H1 (cell line): ENCODE data around the gene WDR4. TPM values are rescaled to one million over a fixed set of nuclear protein-coding genes. Genes with fewer than 3 reads are reported as not detected.
A peak's percentile ranks its signal among the peaks of the same experiment; 100 is the strongest.

Source experiments
- CTCF ChIA-PET: fragments of 300-600 bp; sonication (Branson Sonifier 250); formaldehyde crosslinking; loops from one replicate; lab custom pipeline; 2021; ENCODE audit not compliant: partially characterized antibody; lab: Charles Lee
- POLR2A ChIA-PET: fragments of 300-600 bp; sonication (Branson Sonifier 250); formaldehyde crosslinking; loops from one replicate; lab custom pipeline; 2021; ENCODE audit warnings: inconsistent platforms; ENCODE audit not compliant: partially characterized antibody; lab: Charles Lee
- DNase-seq, 2 experiments: peaks; one replicate each; pipeline versions ENCODE4 v3.0.0 to v3.0.0-alpha.2; 2010 to 2022; ENCODE audit warnings: low spot score in 2 of 2, low read depth in 1 of 2, mixed read lengths in 1 of 2
- FAIRE-seq: peaks from 2 replicates; lab custom pipeline; 2011; peaks lifted over from hg19 to GRCh38; lab: Jason Lieb, UNC
- H2AFZ ChIP-seq: 2 replicates; pipeline ENCODE4 v1.8.1; 2012; ENCODE audit warnings: low read length, inconsistent platforms
- H2AK5ac ChIP-seq: 2 replicates; pipeline ENCODE4 v1.6.1; 2013; ENCODE audit warnings: low read depth, low read length
- H2BK120ac ChIP-seq: replicated peaks from 2 replicates; pipeline ENCODE3; 2013; ENCODE audit warnings: low read depth, low read length, inconsistent platforms
- H2BK12ac ChIP-seq: 2 replicates; pipeline ENCODE4 v1.6.1; 2013; ENCODE audit warnings: low read depth, low read length
- H2BK15ac ChIP-seq: 2 replicates; pipeline ENCODE4 v1.6.1; 2013; ENCODE audit warnings: low read length
- H2BK20ac ChIP-seq: 2 replicates; pipeline ENCODE4 v1.6.1; 2013; ENCODE audit warnings: low read length
- H2BK5ac ChIP-seq: 2 replicates; pipeline ENCODE4 v1.6.1; 2013; ENCODE audit warnings: low read depth, low read length
- H3K14ac ChIP-seq: 2 replicates; pipeline ENCODE4 v1.6.1; 2013; ENCODE audit warnings: inconsistent platforms; ENCODE audit not compliant: insufficient read length
- H3K18ac ChIP-seq: 2 replicates; pipeline ENCODE4 v1.6.1; 2013; ENCODE audit warnings: low read length; ENCODE audit errors: extremely low read depth
- H3K23ac ChIP-seq: 2 replicates; pipeline ENCODE4 v1.6.1; 2013; ENCODE audit warnings: inconsistent platforms; ENCODE audit not compliant: insufficient read length
- H3K23me2 ChIP-seq: 2 replicates; pipeline ENCODE4 v1.6.1; 2013; ENCODE audit warnings: low read depth, low read length
- H3K27ac ChIP-seq: 2 replicates; pipeline ENCODE4 v1.6.1; 2011; ENCODE audit warnings: low read depth, low read length, inconsistent platforms
- H3K27me3 ChIP-seq, 4 experiments: replicated peaks in 1 of 4; 1 replicate in 1 of 4; 2 replicates in 3 of 4; pipeline versions ENCODE4 v1.6.1 to v1.8.1; 2011 to 2013; ENCODE audit warnings: low read length in 3 of 4, mild to moderate bottlenecking in 3 of 4, inconsistent platforms in 2 of 4, mixed read lengths in 2 of 4, moderate library complexity in 1 of 4; ENCODE audit not compliant: control insufficient read depth in 3 of 4, insufficient read depth in 3 of 4; ENCODE audit errors: extremely low read depth in 1 of 4
- H3K36me3 ChIP-seq, 4 experiments: 2 replicates each; pipeline versions ENCODE4 v1.6.1 to v1.8.1; 2011 to 2013; ENCODE audit warnings: mild to moderate bottlenecking in 4 of 4, low read length in 3 of 4, moderate library complexity in 2 of 4, control low read depth in 1 of 4, inconsistent platforms in 1 of 4; ENCODE audit not compliant: insufficient read depth in 4 of 4, control insufficient read depth in 2 of 4
- H3K4ac ChIP-seq: replicated peaks from 2 replicates; pipeline ENCODE3; 2013; ENCODE audit warnings: low read length, low read depth, mixed read lengths, inconsistent platforms; ENCODE audit not compliant: insufficient read length
- H3K4me1 ChIP-seq, 4 experiments: replicated peaks in 1 of 4; 1 replicate in 1 of 4; 2 replicates in 3 of 4; pipeline versions ENCODE4 v1.6.1 to v1.8.1; 2011 to 2013; ENCODE audit warnings: low read length in 3 of 4, inconsistent platforms in 2 of 4, mixed read lengths in 1 of 4; ENCODE audit not compliant: insufficient read depth in 4 of 4, control insufficient read depth in 3 of 4
- H3K4me2 ChIP-seq, 2 experiments: 2 replicates each; pipeline versions ENCODE4 v1.6.1 to v1.8.1; 2011 to 2013; ENCODE audit warnings: low read depth in 2 of 2, low read length in 2 of 2, control low read depth in 1 of 2, inconsistent platforms in 1 of 2, mild to moderate bottlenecking in 1 of 2; ENCODE audit not compliant: insufficient read depth in 1 of 2
- H3K4me3 ChIP-seq, 4 experiments: fragments of 200-600, 300-600 bp in 1 of 4; sonication (generic), shearing (Covaris generic), sonication (Bioruptor Twin) in 1 of 4; 2 replicates each; pipeline versions ENCODE4 v1.5.1 to v1.8.1; 2011 to 2016; ENCODE audit warnings: low read length in 4 of 4, low read depth in 3 of 4, control low read depth in 2 of 4, inconsistent platforms in 2 of 4, mild to moderate bottlenecking in 2 of 4, mixed read lengths in 1 of 4, moderate library complexity in 1 of 4; ENCODE audit not compliant: insufficient read depth in 2 of 4; ENCODE audit errors: extremely low read depth in 1 of 4
- H3K56ac ChIP-seq: replicated peaks from 2 replicates; pipeline ENCODE3; 2013; ENCODE audit warnings: low read depth, mild to moderate bottlenecking, mixed read lengths, low read length, inconsistent platforms; ENCODE audit not compliant: insufficient read length
- H3K79me1 ChIP-seq: 2 replicates; pipeline ENCODE4 v1.6.1; 2013; ENCODE audit warnings: low read depth, low read length, control low read depth
- H3K79me2 ChIP-seq, 2 experiments: 2 replicates each; pipeline versions ENCODE4 v1.6.1 to v1.8.1; 2012 to 2013; ENCODE audit warnings: low read length in 2 of 2, mild to moderate bottlenecking in 2 of 2, inconsistent platforms in 1 of 2; ENCODE audit not compliant: insufficient read depth in 2 of 2, control insufficient read depth in 1 of 2
- H3K9ac ChIP-seq, 4 experiments: replicated peaks in 1 of 4; 1 replicate in 1 of 4; 2 replicates in 3 of 4; pipeline versions ENCODE4 v1.6.1 to v1.8.1; 2011 to 2013; ENCODE audit warnings: low read depth in 3 of 4, low read length in 3 of 4, control low read depth in 2 of 4, mild to moderate bottlenecking in 2 of 4, moderate library complexity in 2 of 4, inconsistent platforms in 1 of 4; ENCODE audit errors: extremely low read depth in 1 of 4
- H3K9me3 ChIP-seq, 2 experiments: 2 replicates each; pipeline versions ENCODE4 v1.6.1 to v1.8.1; 2012 to 2013; ENCODE audit warnings: mild to moderate bottlenecking in 2 of 2, moderate library complexity in 2 of 2, control low read depth in 1 of 2, inconsistent platforms in 1 of 2, low read depth in 1 of 2, low read length in 1 of 2, mixed read lengths in 1 of 2; ENCODE audit not compliant: insufficient read depth in 2 of 2
- H4K20me1 ChIP-seq, 2 experiments: replicated peaks in 1 of 2; 2 replicates each; pipeline versions ENCODE3 to v1.8.1; 2011 to 2013; ENCODE audit warnings: inconsistent platforms in 2 of 2, low read length in 2 of 2, mild to moderate bottlenecking in 1 of 2; ENCODE audit not compliant: insufficient read depth in 2 of 2, control insufficient read depth in 1 of 2
- H4K5ac ChIP-seq: 2 replicates; pipeline ENCODE4 v1.6.1; 2013; ENCODE audit warnings: low read length, low read depth, mixed read lengths, inconsistent platforms; ENCODE audit not compliant: insufficient read length
- H4K8ac ChIP-seq: 2 replicates; pipeline ENCODE4 v1.8.0; 2013; ENCODE audit warnings: mild to moderate bottlenecking, moderate library complexity, low read length, inconsistent platforms; ENCODE audit not compliant: insufficient read depth; ENCODE audit errors: extremely low read depth
- H4K91ac ChIP-seq: replicated peaks from 2 replicates; pipeline ENCODE3; 2013; ENCODE audit warnings: low read length, mixed read lengths, inconsistent platforms; ENCODE audit not compliant: insufficient read length
- CBX5 ChIP-seq: fragments of 300-800, 300-1000 bp; sonication (generic); IDR thresholded peaks from 2 replicates; pipeline ENCODE4 v1.7.1; 2016; ENCODE audit warnings: antibody characterized with exemption, low read length, low read depth
- CTBP2 ChIP-seq: IDR thresholded peaks from 2 replicates; pipeline ENCODE4 v1.7.0; 2011; ENCODE audit warnings: borderline replicate concordance, mild to moderate bottlenecking, moderate library complexity, mixed read lengths, low read length; ENCODE audit not compliant: insufficient read depth, insufficient read length
- EP300 ChIP-seq, 2 experiments: IDR thresholded peaks; 1 replicate in 1 of 2; 2 replicates in 1 of 2; pipeline ENCODE4 v1.6.1; 2011 to 2012; ENCODE audit warnings: low read depth in 2 of 2, low read length in 2 of 2, mild to moderate bottlenecking in 2 of 2, borderline replicate concordance in 1 of 2, inconsistent platforms in 1 of 2, moderate library complexity in 1 of 2
- FOSL1 ChIP-seq: IDR thresholded peaks from 2 replicates; pipeline ENCODE4 v1.6.1; 2011; ENCODE audit warnings: mild to moderate bottlenecking, low read depth, low read length, moderate library complexity; ENCODE audit not compliant: insufficient read depth
- JUND ChIP-seq: IDR thresholded peaks from 2 replicates; pipeline ENCODE4 v1.6.1; 2011; ENCODE audit warnings: mild to moderate bottlenecking, improper control_type of control experiment, low read length
- NANOG ChIP-seq: IDR thresholded peaks from 2 replicates; pipeline ENCODE4 v1.6.1; 2011; ENCODE audit warnings: low read length, low read depth, mild to moderate bottlenecking, inconsistent platforms; ENCODE audit not compliant: insufficient read depth, poor library complexity, severe bottlenecking
- RAD21 ChIP-seq, 2 experiments: IDR thresholded peaks in 1 of 2; conservative IDR thresholded peaks in 1 of 2; 2 replicates each; pipeline ENCODE4 v1.6.1; 2011; ENCODE audit warnings: low read depth in 2 of 2, low read length in 2 of 2, improper control_type of control experiment in 1 of 2, inconsistent platforms in 1 of 2, mild to moderate bottlenecking in 1 of 2, moderate library complexity in 1 of 2
- RBBP5 ChIP-seq: IDR thresholded peaks from 2 replicates; pipeline ENCODE4 v1.7.1; 2012; ENCODE audit warnings: low read depth, mild to moderate bottlenecking, inconsistent platforms, low read length, moderate library complexity, borderline replicate concordance
- RFX5 ChIP-seq: IDR thresholded peaks from 2 replicates; pipeline ENCODE4 v1.6.1; 2011; ENCODE audit warnings: low read depth, low read length, improper control_type of control experiment, borderline replicate concordance
- SIN3A ChIP-seq, 2 experiments: IDR thresholded peaks in 1 of 2; conservative IDR thresholded peaks in 1 of 2; 2 replicates each; pipeline ENCODE4 v1.6.1; 2011 to 2012; ENCODE audit warnings: low read length in 2 of 2, improper control_type of control experiment in 1 of 2, low read depth in 1 of 2, mild to moderate bottlenecking in 1 of 2
- SIRT6 ChIP-seq: IDR thresholded peaks from one replicate; pipeline ENCODE4 v1.7.1; 2012; ENCODE audit warnings: low read length, inconsistent platforms
- SP2 ChIP-seq: IDR thresholded peaks from 2 replicates; pipeline ENCODE4 v1.6.1; 2012; ENCODE audit warnings: mild to moderate bottlenecking, low read length, inconsistent platforms
- TCF12 ChIP-seq: IDR thresholded peaks from 2 replicates; pipeline ENCODE4 v1.6.1; 2011; ENCODE audit warnings: low read depth, mild to moderate bottlenecking, low read length
- WGBS, 2 experiments: shearing (Covaris generic) in 1 of 2; methylation state at CpG; one replicate each; pipeline versions ENCODE4 v1.1.6 to v1.1.7; 2013 to 2015; ENCODE audit warnings: low lambda C conversion rate in 2 of 2, mixed read lengths in 2 of 2, inconsistent platforms in 1 of 2, low coverage in 1 of 2, missing lambda C conversion rate in 1 of 2; ENCODE audit not compliant: insufficient replicate concordance in 2 of 2, insufficient coverage in 1 of 2, insufficient read length in 1 of 2; ENCODE audit errors: extremely low coverage in 1 of 2, missing lambda C conversion rate in 1 of 2; 5-methylcytosine and 5-hydroxymethylcytosine counted together
- polyA plus RNA-seq, 7 experiments: library from polyadenylated mRNA; depleted of rRNA in 3 of 7; stranded (reverse) in 5 of 7; unstranded in 2 of 7; fragments of >200 nt in 5 of 7; fragments of 200-250 nt in 2 of 7; gene quantifications; 1 replicate in 5 of 7; 2 replicates in 1 of 7; 4 replicates in 1 of 7; pipeline versions ENCODE4 v1.2.1 to v1.2.3, GENCODE V29; 2011 to 2013; ENCODE audit warnings: missing spikeins in 2 of 7, mixed read lengths in 2 of 7
- total RNA-seq: library from RNA; stranded (reverse); fragmentation: NEBNext Ultra II Directional; extraction: Animal tissue kit (Norgen Biotek cat#: 25700); gene quantifications from 2 replicates; pipeline ENCODE4 v1.2.1, GENCODE V29; 2021

WDR4 gene
- total and polyA plus RNA-seq, 2 of the 8 experiments (the other 6 are each of a cell fraction or from before 2014, with no cell fraction given), result 28.9 to 47.8 TPM

DNA sequence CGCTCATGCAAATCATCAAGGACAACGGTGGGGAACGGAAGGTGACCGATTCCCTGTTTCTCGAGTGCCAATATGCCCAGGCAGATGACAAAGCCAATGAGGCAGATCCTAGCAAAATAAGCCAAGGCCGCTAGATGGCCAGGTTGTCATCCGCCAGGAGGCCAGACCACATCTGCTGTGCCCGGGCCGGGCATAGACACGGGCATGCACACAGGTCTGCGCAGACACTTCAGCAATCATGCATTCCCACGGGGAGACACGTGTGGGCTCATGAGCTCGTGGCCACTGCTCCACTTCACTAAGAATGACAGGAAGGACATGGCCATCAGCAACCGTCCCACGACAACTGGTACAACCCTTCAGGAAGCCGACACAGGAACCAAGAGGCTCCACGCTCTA lies 23.4 kb downstream of the WDR4 start:
- Histone ChIP-seq H3K14ac (no peak overlapping the region), H3K9ac (no peak overlapping the region), H4K91ac (no peak overlapping the region), H3K4ac (no peak overlapping the region), H3K18ac (no peak overlapping the region), H3K9me3 (no peaks in the 10 kb centered on the region), H3K23ac (no peak overlapping the region), H3K79me2 (peaks cover 0 to 33% of the 10 kb centered on the region in 2 experiments; a peak in 1 of 4 replicates), H4K8ac (no peak overlapping the region), H2BK15ac (no peak overlapping the region), H3K27me3 (no peaks in the 10 kb centered on the region), H2BK120ac (no peak overlapping the region), H3K4me2 (no peak overlapping the region), H2BK5ac (0 out of 2 replicates have a peak overlapping the region, but pooled peaks have one; percentile 30), H3K56ac (no peak overlapping the region), H2AK5ac (no peak overlapping the region), H4K20me1 (peaks cover 14 to 33% of the 10 kb centered on the region in 2 experiments), H3K36me3 (peaks cover 35 to 88% (median 73%) of the 10 kb centered on the region in 4 experiments), H3K23me2 (no peaks in the 10 kb centered on the region), H2AFZ (no peak overlapping the region), H2BK12ac (no peak overlapping the region), H3K4me3 (no peak overlapping the region), H3K4me1 (no peaks in the 10 kb centered on the region), H2BK20ac (no peak overlapping the region), H3K27ac (no peak overlapping the region), H4K5ac (no peak overlapping the region), H3K79me1 (peaks cover 18% of the 10 kb centered on the region; the same call in 1 of the 2 replicates)
- FAIRE-seq, result no peak
- no peak for DNase-seq
- ChIA-PET POLR2A (interaction anchor here (0.9 to 4.2 kb wide), 6 partner anchors 12 to 20 kb away, joined by 3 to 21 read pairs (median 5); no protein-coding TSS in a partner anchor), CTCF (interaction anchor here (1.0 to 1.6 kb wide), 3 partner anchors 14 to 63 kb away, joined by 3 to 4 read pairs (median 4); no protein-coding TSS in a partner anchor)
- WGBS, 2 experiments, result 94% methylated on average over 18 of the region's 18 CpGs; no CpG with 5 or more reads in 1 of the 2 experiments
- TF ChIP-seq RFX5 (no peak), JUND (no peak), RBBP5 (no peak), NANOG (no peak), FOSL1 (no peak), SP2 (no peak), CTBP2 (no peak), RAD21 (IDR thresholded peaks at IDR 0.05 in 1 of 2, conservative IDR thresholded peaks at IDR 0.05 in 1 of 2; ENCODE audit: low read depth in 2 of 2, low read length in 2 of 2) (no peak), CBX5 (no peak), EP300 (IDR thresholded peaks at IDR 0.05; ENCODE audit: borderline replicate concordance in 1 of 2, low read depth in 2 of 2, low read length in 2 of 2) (no peak), TCF12 (no peak), SIN3A (conservative IDR thresholded peaks at IDR 0.05 in 1 of 2, IDR thresholded peaks at IDR 0.05 in 1 of 2; ENCODE audit: low read depth in 1 of 2, low read length in 2 of 2) (no peak), SIRT6 (no peak)
